HG02678 (cell line): Measurements from ENCODE around the gene ANKRD12.

Source experiments
- ATAC-seq: cut with Tn5 transposase; IDR thresholded peaks from one replicate; pipeline ENCODE4 v1.9.1; 2021; ENCODE audit warnings: mild to moderate bottlenecking, moderate library complexity; ENCODE audit not compliant: unreplicated experiment

ANKRD12 gene

DNA sequence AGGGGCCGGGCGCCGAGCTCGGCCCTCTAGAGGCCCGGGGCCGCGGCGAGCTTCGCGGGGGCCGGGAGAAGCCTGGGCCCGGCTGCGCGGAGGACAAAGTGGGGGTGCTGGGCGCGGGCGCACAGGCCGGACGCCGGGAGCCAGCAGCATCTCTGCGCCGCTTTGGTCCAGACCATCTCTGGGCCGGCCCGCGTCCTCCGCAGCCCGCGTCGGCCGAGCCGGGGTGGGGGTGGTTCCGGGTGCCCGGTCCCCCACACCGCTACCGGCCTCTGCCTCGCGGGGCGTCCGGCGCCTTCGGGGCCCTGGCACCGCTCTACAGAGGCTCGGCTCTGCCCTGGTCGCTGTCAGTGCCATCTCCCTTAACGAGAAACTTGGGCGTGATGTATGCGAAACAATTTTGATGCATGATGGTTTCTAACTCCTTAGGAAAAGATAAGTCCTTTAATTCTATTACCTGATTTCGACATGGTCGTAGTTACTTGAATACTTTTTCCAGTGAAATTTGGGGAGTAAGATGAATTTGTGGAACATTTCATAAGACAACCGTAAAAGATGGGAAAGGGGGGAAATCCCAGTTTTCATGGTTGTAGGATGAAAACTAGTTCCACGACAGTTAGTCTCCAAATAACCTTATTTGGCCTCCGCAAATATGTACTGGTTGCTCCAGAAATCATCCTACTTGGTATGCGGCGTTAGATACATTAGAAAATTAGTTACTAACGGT, 198.6 kb downstream of the ANKRD12 start:
- ATAC-seq, result peak; percentile 36
